ENCODE data around the gene ALDH2.

- TF ChIP-seq CTCF (optimal IDR thresholded peaks at IDR 0.05 in 1 of 3, IDR thresholded peaks at IDR 0.05 in 1 of 3, conservative IDR thresholded peaks at IDR 0.05 in 1 of 3; ENCODE audit: extremely low read depth in 1 of 3, insufficient read depth in 2 of 3, low read length in 3 of 3) (no peak), EZH2 (IDR thresholded peaks at IDR 0.05; ENCODE audit: low read length) (no peak)
These were observed 33.3 kb upstream of the ALDH2 start for GRCh38 chr12:111733340-111733915.

Data from keratinocyte (primary cell).